Liver (tissue), 9 donors: Measurements from ENCODE around the gene KCNJ11. TPM values are rescaled to one million over a fixed set of nuclear protein-coding genes. Genes with fewer than 3 reads are reported as not detected.

ENCODE experiments used
- DNase-seq: peaks from one replicate; pipeline ENCODE4 v3.0.0-alpha.2; 2017; ENCODE audit warnings: low spot score
- H3K27ac ChIP-seq, 2 donors: one replicate each; pipeline ENCODE4 v1.7.0; 2013; ENCODE audit warnings: inconsistent platforms in 2 of 2, low read length in 2 of 2, control low read depth in 1 of 2, low read depth in 1 of 2, mild to moderate bottlenecking in 1 of 2
- H3K27me3 ChIP-seq, 4 donors: one replicate each; pipeline versions ENCODE4 v1.6.1 to v1.7.0; 2013; ENCODE audit warnings: low read length in 3 of 4, inconsistent platforms in 1 of 4, mild to moderate bottlenecking in 1 of 4, moderate library complexity in 1 of 4; ENCODE audit not compliant: control insufficient read depth in 4 of 4, insufficient read depth in 4 of 4
- H3K36me3 ChIP-seq, 4 donors: one replicate each; pipeline versions ENCODE4 v1.6.1 to v1.7.0; 2013; ENCODE audit warnings: low read length in 3 of 4, mild to moderate bottlenecking in 3 of 4, low read depth in 1 of 4, moderate library complexity in 1 of 4; ENCODE audit not compliant: control insufficient read depth in 4 of 4, insufficient read depth in 3 of 4
- H3K4me1 ChIP-seq, 4 donors: one replicate each; pipeline versions ENCODE4 v1.6.1 to v1.7.0; 2013; ENCODE audit warnings: low read length in 3 of 4, mild to moderate bottlenecking in 3 of 4, moderate library complexity in 1 of 4; ENCODE audit not compliant: control insufficient read depth in 4 of 4, insufficient read depth in 4 of 4
- H3K4me3 ChIP-seq, 3 donors: one replicate each; pipeline versions ENCODE4 v1.6.1 to v1.7.0; 2013; ENCODE audit warnings: low read length in 3 of 3, control low read depth in 1 of 3, low read depth in 1 of 3, mild to moderate bottlenecking in 1 of 3
- H3K9ac ChIP-seq, 2 donors: one replicate each; pipeline ENCODE4 v1.7.0; 2013; ENCODE audit warnings: low read length in 2 of 2, mild to moderate bottlenecking in 2 of 2, moderate library complexity in 2 of 2, control low read depth in 1 of 2, low read depth in 1 of 2
- H3K9me3 ChIP-seq, 4 donors: one replicate each; pipeline versions ENCODE4 v1.6.1 to v1.7.0; 2013; ENCODE audit warnings: low read length in 3 of 4; ENCODE audit not compliant: control insufficient read depth in 4 of 4
- CTCF ChIP-seq: fragments of 150-350 bp; IDR thresholded peaks from 2 replicates; pipeline ENCODE4 v1.5.1; 2017; ENCODE audit warnings: improper control_type of control experiment, low read depth, low read length; ENCODE audit not compliant: missing input control
- EGR1 ChIP-seq, 2 donors: IDR thresholded peaks; 2 replicates each; pipeline ENCODE4 v1.6.1; 2016 to 2018; ENCODE audit warnings: antibody characterized with exemption in 2 of 2, low read depth in 2 of 2
- FOXA1 ChIP-seq: IDR thresholded peaks from 2 replicates; pipeline ENCODE4 v1.6.1; 2016; ENCODE audit warnings: antibody characterized with exemption
- FOXA2 ChIP-seq: IDR thresholded peaks from 2 replicates; pipeline ENCODE4 v1.6.1; 2016; ENCODE audit warnings: antibody characterized with exemption
- GABPA ChIP-seq, 2 donors: IDR thresholded peaks in 1 of 2; conservative IDR thresholded peaks in 1 of 2; 2 replicates each; pipeline ENCODE4 v1.6.1; 2016; ENCODE audit warnings: antibody characterized with exemption in 2 of 2, mild to moderate bottlenecking in 1 of 2, moderate library complexity in 1 of 2
- HNF4A ChIP-seq, 2 donors: conservative IDR thresholded peaks; 2 replicates each; pipeline ENCODE4 v1.6.1; 2016; ENCODE audit warnings: antibody characterized with exemption in 2 of 2, mild to moderate bottlenecking in 2 of 2
- HNF4G ChIP-seq: IDR thresholded peaks from 2 replicates; pipeline ENCODE4 v1.6.1; 2016; ENCODE audit warnings: antibody characterized with exemption
- JUND ChIP-seq, 2 donors: IDR thresholded peaks; 2 replicates each; pipeline ENCODE4 v1.6.1; 2016; ENCODE audit warnings: antibody characterized with exemption in 2 of 2
- MAX ChIP-seq: IDR thresholded peaks from 2 replicates; pipeline ENCODE4 v1.6.1; 2016; ENCODE audit warnings: antibody characterized with exemption
- NR2F2 ChIP-seq: IDR thresholded peaks from 2 replicates; pipeline ENCODE4 v1.6.1; 2016; ENCODE audit warnings: antibody characterized with exemption
- RAD21 ChIP-seq, 2 donors: IDR thresholded peaks; 2 replicates each; pipeline ENCODE4 v1.6.1; 2016; ENCODE audit warnings: antibody characterized with exemption in 2 of 2, mild to moderate bottlenecking in 2 of 2
- REST ChIP-seq: IDR thresholded peaks from 2 replicates; pipeline ENCODE4 v1.6.1; 2016; ENCODE audit warnings: antibody characterized with exemption, mild to moderate bottlenecking
- RXRA ChIP-seq, 2 donors: IDR thresholded peaks; 2 replicates each; pipeline ENCODE4 v1.6.1; 2017 to 2018; ENCODE audit warnings: antibody characterized with exemption in 2 of 2, mild to moderate bottlenecking in 1 of 2
- SP1 ChIP-seq: IDR thresholded peaks from 2 replicates; pipeline ENCODE4 v1.6.1; 2018; ENCODE audit warnings: antibody characterized with exemption, mild to moderate bottlenecking
- TAF1 ChIP-seq: conservative IDR thresholded peaks from 2 replicates; pipeline ENCODE4 v1.6.1; 2016; ENCODE audit warnings: antibody characterized with exemption, mild to moderate bottlenecking
- YY1 ChIP-seq: IDR thresholded peaks from 2 replicates; pipeline ENCODE4 v1.6.1; 2016; ENCODE audit warnings: antibody characterized with exemption, mild to moderate bottlenecking
- ZBTB33 ChIP-seq: IDR thresholded peaks from 2 replicates; pipeline ENCODE4 v1.6.1; 2016; ENCODE audit warnings: antibody characterized with exemption
- WGBS: extraction: QIAGEN DNeasy Blood & Tissue Kit; methylation state at CpG from one replicate; pipeline ENCODE4 v1.1.7; 2013; 5-methylcytosine and 5-hydroxymethylcytosine counted together
- polyA plus RNA-seq, 2 donors: library from polyadenylated mRNA; stranded (reverse) in 1 of 2; unstranded in 1 of 2; fragments of 200-250 nt in 1 of 2; fragments of >200 nt in 1 of 2; fragmentation: Nextera tagmentation in 1 of 2; extraction: Ambion mirVana in 1 of 2; gene quantifications; one replicate each; pipeline versions ENCODE4 v1.2.1 to v1.2.3, GENCODE V29; 2013 to 2015
- total RNA-seq, 2 donors: library from RNA; depleted of rRNA; stranded (reverse); fragments of >200 nt; gene quantifications; one replicate each; pipeline ENCODE4 v1.2.3, GENCODE V29; 2014
- donor health status: healthy.
- donor health status: healthy.
- donor health status: healthy.
- donor health status: healthy.
- donor health status: healthy.

KCNJ11 gene
- total and polyA plus RNA-seq, 4 donors: 0.28 to 1.1 (median 0.75) TPM; not detected in 1

GRCh38 chr11:17381156-17381555 lies 7.3 kb downstream of the KCNJ11 start:
- Histone ChIP-seq H3K4me3 (no peak overlapping the region), H3K4me1 (no peaks in the 10 kb centered on the region), H3K9me3 (peaks cover 0 to 13% (median 3%) of the 10 kb centered on the region in 4 donors), H3K27me3 (no peaks in the 10 kb centered on the region), H3K9ac (no peak overlapping the region), H3K36me3 (no peaks in the 10 kb centered on the region), H3K27ac (no peak overlapping the region)
- DNase-seq: no peak
- 83% methylated on average over 4 of the region's 4 CpGs for WGBS
- TF ChIP-seq RXRA (IDR thresholded peaks at IDR 0.05) (no peak), TAF1 (no peak), GABPA (IDR thresholded peaks at IDR 0.05 in 1 of 2, conservative IDR thresholded peaks at IDR 0.05 in 1 of 2) (no peak), EGR1 (IDR thresholded peaks at IDR 0.05; ENCODE audit: low read depth in 2 of 2) (no peak), JUND (IDR thresholded peaks at IDR 0.05) (no peak), FOXA2 (no peak), HNF4G (no peak), FOXA1 (no peak), YY1 (no peak), ZBTB33 (no peak)

GRCh38 chr11:17379383-17380180 lies 8.9 kb downstream of the KCNJ11 start:
- Histone ChIP-seq H3K36me3 (no peaks in the 10 kb centered on the region), H3K4me3 (no peak overlapping the region), H3K27me3 (no peaks in the 10 kb centered on the region), H3K27ac (no peak overlapping the region), H3K9me3 (peaks cover 0 to 21% (median 5%) of the 10 kb centered on the region in 4 donors), H3K4me1 (no peaks in the 10 kb centered on the region), H3K9ac (no peak overlapping the region)
- WGBS: 87% methylated on average over 7 of the region's 7 CpGs
- no peak for DNase-seq
- TF ChIP-seq EGR1 (IDR thresholded peaks at IDR 0.05; ENCODE audit: low read depth in 2 of 2) (no peak), TAF1 (no peak), GABPA (IDR thresholded peaks at IDR 0.05 in 1 of 2, conservative IDR thresholded peaks at IDR 0.05 in 1 of 2) (no peak), RAD21 (IDR thresholded peaks at IDR 0.05) (no peak), FOXA2 (no peak), REST (no peak), RXRA (IDR thresholded peaks at IDR 0.05) (no peak), CTCF (no peak), FOXA1 (no peak), YY1 (no peak), HNF4A (conservative IDR thresholded peaks at IDR 0.05) (no peak), MAX (no peak), JUND (IDR thresholded peaks at IDR 0.05) (no peak), ZBTB33 (no peak), NR2F2 (no peak), HNF4G (no peak), SP1 (no peak)
